GM19043 (cell line): ENCODE data around the gene SFMBT2.
"Not testable (repeated sequence)": the region's sequence is repeated elsewhere in the genome, so short reads cannot be mapped to it uniquely, and the experiment has no call there.

Experiments used
- ATAC-seq: cut with Tn5 transposase; IDR thresholded peaks from one replicate; pipeline ENCODE4 v1.9.1; 2021; ENCODE audit warnings: low read depth; ENCODE audit not compliant: unreplicated experiment

Gene SFMBT2

GRCh38 chr10:7403620-7404019, 7.2 kb downstream of the SFMBT2 start:
- no peak for ATAC-seq

- ATAC-seq: no peak
Measured at GRCh38 chr10:7401782-7402181, 9.1 kb downstream of the SFMBT2 start.

- no peak for ATAC-seq
Measured at GRCh38 chr10:7401156-7401555, 9.7 kb downstream of the SFMBT2 start.

- ATAC-seq: no peak
Measured at GRCh38 chr10:7400068-7400715, 10.6 kb downstream of the SFMBT2 start.

GRCh38 chr10:7399533-7399932, 11.3 kb downstream of the SFMBT2 start:
- no peak for ATAC-seq

GRCh38 chr10:7397049-7398035, 13.5 kb downstream of the SFMBT2 start:
- no peak for ATAC-seq

GRCh38 chr10:7392301-7392700, 18.5 kb downstream of the SFMBT2 start:
- ATAC-seq: not testable (repeated sequence)

- ATAC-seq: no peak
Measured at GRCh38 chr10:7391748-7392147, 19.1 kb downstream of the SFMBT2 start.

- ATAC-seq: not testable (repeated sequence)
Measured at GRCh38 chr10:7390689-7391110, 20.1 kb downstream of the SFMBT2 start.

- ATAC-seq: no peak
Measured at GRCh38 chr10:7389844-7390243, 21.0 kb downstream of the SFMBT2 start.

- ATAC-seq: no peak
Measured at GRCh38 chr10:7389346-7389745, 21.5 kb downstream of the SFMBT2 start.

- no peak for ATAC-seq
Measured at GRCh38 chr10:7388602-7389001, 22.2 kb downstream of the SFMBT2 start.

- ATAC-seq: not testable (repeated sequence)
Measured at GRCh38 chr10:7388149-7388548, 22.7 kb downstream of the SFMBT2 start.

- ATAC-seq: no peak
Measured at GRCh38 chr10:7385114-7385513, 25.7 kb downstream of the SFMBT2 start.

GRCh38 chr10:7383442-7383841, 27.4 kb downstream of the SFMBT2 start:
- ATAC-seq: no peak

GRCh38 chr10:7380704-7381241, 30.1 kb downstream of the SFMBT2 start:
- ATAC-seq: no peak

GRCh38 chr10:7378602-7379403, 32.0 kb downstream of the SFMBT2 start:
- ATAC-seq: no peak

GRCh38 chr10:7377614-7378248, 33.1 kb downstream of the SFMBT2 start:
- ATAC-seq: no peak

GRCh38 chr10:7374795-7375194, 36.0 kb downstream of the SFMBT2 start:
- no peak for ATAC-seq

GRCh38 chr10:7373039-7373438, 37.8 kb downstream of the SFMBT2 start:
- no peak for ATAC-seq
